Uterus (tissue), 2 donors: Measurements from ENCODE around the gene TP53I13.

ENCODE experiments used
- CTCF ChIP-seq, 4 experiments: fragments of 200-600 bp in 2 of 4; fragments of 450-650 bp in 2 of 4; sonication (generic) in 2 of 4; IDR thresholded peaks; one replicate each; pipeline ENCODE4 v1.5.1; 2016 to 2019; ENCODE audit warnings: antibody characterized with exemption in 4 of 4, mild to moderate bottlenecking in 2 of 4, moderate library complexity in 1 of 4
- POLR2A ChIP-seq, 2 donors: fragments of 450-650 bp; IDR thresholded peaks; one replicate each; pipeline ENCODE4 v1.6.1; 2016; ENCODE audit warnings: antibody characterized with exemption in 2 of 2, mild to moderate bottlenecking in 1 of 2, moderate library complexity in 1 of 2

GRCh38 chr17:29565643-29566472, 2.6 kb upstream of the TP53I13 start:
- TF ChIP-seq CTCF (IDR thresholded peaks at IDR 0.05) = no peak
- no peak for TF ChIP-seq POLR2A (IDR thresholded peaks at IDR 0.05)
